Left lung (tissue), 10 donors: ENCODE results near the gene ANO1. TPM values are rescaled to one million over a fixed set of nuclear protein-coding genes. Genes with fewer than 3 reads are reported as not detected.
A peak's percentile ranks its signal among the peaks of the same experiment; 100 is the strongest.
"Not testable (repeated sequence)": the region's sequence is repeated elsewhere in the genome, so short reads cannot be mapped to it uniquely, and the experiment has no call there.

Experiments used
- ATAC-seq: fragments of 200-7000 bp; cut with Tn5 transposase; one replicate; pipeline ENCODE4 v1.9.1; 2020; ENCODE audit warnings: moderate library complexity
- DNase-seq, 4 donors: peaks; one replicate each; pipeline ENCODE4 v3.0.0-alpha.2; 2013 to 2020
- H3K27ac ChIP-seq, 2 donors: fragments of 200-600 bp; sonication (generic) in 1 of 2; one replicate each; pipeline versions ENCODE4 v1.5.0 to v1.8.0; 2020 to 2021
- H3K27me3 ChIP-seq, 2 donors: fragments of 200-600 bp; sonication (generic) in 1 of 2; one replicate each; pipeline versions ENCODE4 v1.5.0 to v1.8.0; 2020 to 2021
- H3K36me3 ChIP-seq, 2 donors: fragments of 200-600 bp; sonication (generic) in 1 of 2; one replicate each; pipeline versions ENCODE4 v1.5.0 to v1.8.0; 2020 to 2021
- H3K4me1 ChIP-seq, 2 donors: fragments of 200-600 bp; one replicate each; pipeline ENCODE4 v1.8.0; 2021
- H3K4me3 ChIP-seq, 2 donors: fragments of 200-600 bp; sonication (generic) in 1 of 2; one replicate each; pipeline versions ENCODE4 v1.5.0 to v1.8.0; 2020 to 2021; ENCODE audit warnings: mild to moderate bottlenecking in 1 of 2
- H3K9me3 ChIP-seq, 2 donors: fragments of 200-600 bp; sonication (generic) in 1 of 2; one replicate each; pipeline versions ENCODE4 v1.5.0 to v1.8.0; 2020 to 2021
- intact Hi-C, 2 donors: fragments of 100-400 bp; cut with DNase I; formaldehyde crosslinking; loops; one replicate each; pipeline versions ENCODE4 v1.11.2 to v1.14.2; 2022
- polyA plus RNA-seq, 6 donors: library from polyadenylated mRNA; unstranded; fragments of 120-200 nt; gene quantifications; one replicate each; pipeline ENCODE4 v1.2.1, GENCODE V29; 2013; ENCODE audit not compliant: insufficient read length in 6 of 6
- total RNA-seq, 2 donors: library from RNA; stranded (reverse); fragmentation: NEBNext Ultra II Directional; extraction: Animal tissue kit (Norgen Biotek cat#: 25700); gene quantifications; one replicate each; pipeline ENCODE4 v1.2.1, GENCODE V29; 2021
- TF ChIP-seq, protein P1 (sequence below), 2 donors: fragments of 200-600 bp; sonication (generic) in 1 of 2; IDR thresholded peaks; one replicate each; pipeline versions ENCODE4 v1.5.0 to v1.8.0; 2021; ENCODE audit warnings: antibody characterized with exemption in 2 of 2
- donor health status: DM: no; HTN: yes; CAD: no.
- donor health status: DM: no; HTN: no; CAD: no.

Gene ANO1
- total and polyA plus RNA-seq, 8 donors: 4.9 to 13.2 (median 7.0) TPM

DNA sequence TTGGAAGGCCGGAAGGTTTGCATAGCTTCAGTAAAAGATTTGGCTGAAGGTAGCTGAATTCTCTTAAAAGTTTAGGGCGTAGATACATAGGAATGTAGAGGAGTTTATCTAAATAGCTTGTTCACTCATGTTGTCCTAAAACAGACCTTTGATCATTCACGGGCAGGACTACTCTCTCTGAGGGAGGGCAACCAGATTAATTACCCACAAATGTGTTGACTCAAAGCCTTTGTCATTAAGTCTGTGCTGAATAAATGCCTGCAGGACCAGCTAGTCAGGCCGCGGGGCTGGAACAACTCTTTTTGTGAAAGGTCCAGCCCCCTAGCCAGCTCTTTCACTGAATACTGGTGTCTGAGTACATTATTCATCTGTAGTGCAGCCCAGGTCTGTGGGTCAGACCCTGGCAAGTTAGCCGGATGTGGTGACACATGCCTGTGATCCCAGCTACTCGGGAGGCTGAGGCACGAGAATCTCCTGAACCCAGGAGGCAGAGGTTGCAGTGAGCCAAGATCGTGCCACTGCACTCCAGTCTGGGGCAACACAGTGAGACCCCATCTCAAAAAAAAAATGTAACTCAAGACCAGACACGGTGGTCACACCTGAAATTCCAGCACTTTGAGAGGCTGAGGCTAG is 122.2 kb downstream of the ANO1 start:
- Histone ChIP-seq H3K27ac (no peak overlapping the region), H3K4me3 (no peak overlapping the region), H3K27me3 (peaks cover 0 to 16% of the 10 kb centered on the region in 2 donors), H3K36me3 (peaks cover 0 to under 1% of the 10 kb centered on the region in 2 donors), H3K9me3 (no peaks in the 10 kb centered on the region), H3K4me1 (peaks cover 10 to 26% of the 10 kb centered on the region in 2 donors)
- DNase-seq (no peak), ATAC-seq (no peak)
- TF ChIP-seq, protein P1, sequence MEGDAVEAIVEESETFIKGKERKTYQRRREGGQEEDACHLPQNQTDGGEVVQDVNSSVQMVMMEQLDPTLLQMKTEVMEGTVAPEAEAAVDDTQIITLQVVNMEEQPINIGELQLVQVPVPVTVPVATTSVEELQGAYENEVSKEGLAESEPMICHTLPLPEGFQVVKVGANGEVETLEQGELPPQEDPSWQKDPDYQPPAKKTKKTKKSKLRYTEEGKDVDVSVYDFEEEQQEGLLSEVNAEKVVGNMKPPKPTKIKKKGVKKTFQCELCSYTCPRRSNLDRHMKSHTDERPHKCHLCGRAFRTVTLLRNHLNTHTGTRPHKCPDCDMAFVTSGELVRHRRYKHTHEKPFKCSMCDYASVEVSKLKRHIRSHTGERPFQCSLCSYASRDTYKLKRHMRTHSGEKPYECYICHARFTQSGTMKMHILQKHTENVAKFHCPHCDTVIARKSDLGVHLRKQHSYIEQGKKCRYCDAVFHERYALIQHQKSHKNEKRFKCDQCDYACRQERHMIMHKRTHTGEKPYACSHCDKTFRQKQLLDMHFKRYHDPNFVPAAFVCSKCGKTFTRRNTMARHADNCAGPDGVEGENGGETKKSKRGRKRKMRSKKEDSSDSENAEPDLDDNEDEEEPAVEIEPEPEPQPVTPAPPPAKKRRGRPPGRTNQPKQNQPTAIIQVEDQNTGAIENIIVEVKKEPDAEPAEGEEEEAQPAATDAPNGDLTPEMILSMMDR (IDR thresholded peaks at IDR 0.05): no peak
- intact Hi-C loops: no loop called here

DNA sequence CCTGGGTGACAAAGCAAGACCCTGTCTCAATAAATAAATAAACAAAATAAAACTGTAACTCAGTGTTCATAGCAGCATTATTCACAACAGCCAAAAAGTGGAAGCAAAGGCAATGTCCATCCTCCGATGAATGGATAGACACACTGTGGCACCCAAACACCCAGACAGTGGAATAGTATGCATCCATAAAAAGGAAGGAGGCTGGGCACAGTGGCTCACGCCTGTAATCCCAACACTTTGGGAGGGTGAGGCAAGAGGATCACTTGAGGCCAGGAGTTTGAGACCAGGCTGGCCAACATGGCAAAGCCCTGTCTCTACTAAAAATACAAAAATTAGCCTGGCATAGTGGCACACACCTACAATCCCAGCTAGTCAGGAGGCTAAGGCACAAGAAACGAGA is 122.9 kb downstream of the ANO1 start:
- H3K27ac ChIP-seq, H3K4me3 ChIP-seq, H3K9me3 ChIP-seq, ATAC-seq, H3K36me3 ChIP-seq, H3K27me3 ChIP-seq, DNase-seq, intact Hi-C loops: not testable (repeated sequence)
- H3K4me1 ChIP-seq: peaks cover 10 to 33% of the 10 kb centered on the region in 2 donors

DNA sequence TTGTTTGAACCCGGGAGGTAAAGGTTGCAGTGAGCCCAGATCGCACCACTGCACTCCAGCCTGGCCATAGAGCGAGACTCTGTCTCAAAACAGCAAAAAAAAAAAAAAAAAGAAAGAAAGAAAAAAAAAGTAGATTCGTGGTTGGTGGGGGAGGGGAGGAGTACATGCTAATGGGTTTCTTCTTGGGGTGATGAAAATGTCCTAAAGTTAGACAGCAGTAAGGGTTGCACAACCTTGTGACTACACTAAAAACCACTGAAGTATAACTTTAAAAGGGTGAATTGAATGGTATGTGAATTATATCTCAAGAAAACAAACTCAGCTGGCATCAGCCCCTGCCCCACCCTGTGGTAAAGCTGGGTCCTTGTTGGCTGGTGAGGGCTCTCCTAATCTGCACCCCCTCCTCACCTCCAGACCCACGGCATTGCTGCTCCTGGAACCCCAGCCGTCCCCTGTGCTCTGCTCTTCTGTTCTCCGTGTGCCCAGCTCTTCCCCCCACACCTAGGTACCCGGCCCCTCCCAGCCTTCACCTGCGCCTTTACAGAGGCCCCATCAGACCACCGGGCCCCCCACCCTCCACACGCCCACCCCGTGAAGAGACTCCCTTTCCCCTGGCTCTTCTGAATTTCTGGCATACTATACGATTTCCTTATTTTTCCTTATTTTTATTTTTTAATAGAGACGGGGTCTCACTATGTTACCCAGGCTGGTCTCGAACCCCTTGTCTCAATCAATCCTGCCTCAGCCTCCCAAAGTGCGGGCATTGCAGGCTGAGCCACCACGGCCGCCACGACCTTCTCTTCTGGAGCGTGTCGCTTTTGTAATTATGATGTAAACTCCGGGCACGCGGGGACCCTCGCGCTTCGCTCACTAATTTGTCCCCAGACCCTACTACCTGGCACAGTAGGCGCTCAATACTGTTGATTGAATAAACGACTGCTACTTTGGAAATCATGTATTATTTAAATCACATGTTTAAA is 124.1 kb downstream of the ANO1 start:
- Histone ChIP-seq H3K4me3 (peak overlapping the region; percentile 99), H3K27ac (peak overlapping the region; percentile 94 to 99), H3K36me3 (peaks cover 0 to 19% of the 10 kb centered on the region in 2 donors), H3K27me3 (peaks cover 0 to 10% of the 10 kb centered on the region in 2 donors), H3K9me3 (no peaks in the 10 kb centered on the region), H3K4me1 (peaks cover 10 to 39% of the 10 kb centered on the region in 2 donors)
- intact Hi-C loops: no loop called here
- no peak for DNase-seq
- TF ChIP-seq, protein P1 (IDR thresholded peaks at IDR 0.05): no peak
- no peak for ATAC-seq

DNA sequence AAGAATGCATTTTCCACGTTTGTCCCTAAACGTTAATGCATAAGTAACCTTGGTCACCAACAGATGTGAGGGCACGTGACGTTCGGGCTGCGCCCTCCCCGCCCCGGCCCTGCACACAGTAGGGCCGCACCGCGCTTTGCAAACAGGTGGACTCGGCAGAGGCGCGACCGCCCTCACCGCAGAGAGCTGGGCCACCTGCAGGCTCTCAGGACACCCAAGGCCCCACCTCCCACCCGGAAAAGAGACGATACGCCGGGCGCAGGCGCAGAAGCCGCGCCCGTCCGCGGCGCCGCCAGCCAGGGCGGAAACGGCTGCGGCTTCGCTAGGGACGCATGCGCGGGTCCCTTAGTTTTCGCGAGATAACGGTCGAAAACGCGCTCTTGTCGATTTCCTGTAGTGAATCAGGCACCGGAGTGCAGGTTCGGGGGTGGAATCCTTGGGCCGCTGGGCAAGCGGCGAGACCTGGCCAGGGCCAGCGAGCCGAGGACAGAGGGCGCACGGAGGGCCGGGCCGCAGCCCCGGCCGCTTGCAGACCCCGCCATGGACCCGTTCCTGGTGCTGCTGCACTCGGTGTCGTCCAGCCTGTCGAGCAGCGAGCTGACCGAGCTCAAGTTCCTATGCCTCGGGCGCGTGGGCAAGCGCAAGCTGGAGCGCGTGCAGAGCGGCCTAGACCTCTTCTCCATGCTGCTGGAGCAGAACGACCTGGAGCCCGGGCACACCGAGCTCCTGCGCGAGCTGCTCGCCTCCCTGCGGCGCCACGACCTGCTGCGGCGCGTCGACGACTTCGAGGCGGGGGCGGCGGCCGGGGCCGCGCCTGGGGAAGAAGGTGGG is 125.0 kb downstream of the ANO1 start, which contains the start of gene FADD:
FADD (plus strand) TSS at position 377 of the 831 bp plus-strand sequence; CDS start at position 541, 164 bp downstream.
- Histone ChIP-seq H3K36me3 (peaks cover 0 to 29% of the 10 kb centered on the region in 2 donors), H3K4me3 (peak within 1 kb of the TSS; percentile 99), H3K27ac (peak within 1 kb of the TSS; percentile 94 to 99), H3K4me1 (peaks cover 10 to 49% of the 10 kb centered on the region in 2 donors), H3K27me3 (peaks cover 0 to 10% of the 10 kb centered on the region in 2 donors), H3K9me3 (no peaks in the 10 kb centered on the region)
- intact Hi-C loops: no loop called here
- DNase-seq: peak; percentile 90 to 97 (median 93)
- TF ChIP-seq, protein P1 (IDR thresholded peaks at IDR 0.05): no peak
- ATAC-seq: peak; percentile 79

DNA sequence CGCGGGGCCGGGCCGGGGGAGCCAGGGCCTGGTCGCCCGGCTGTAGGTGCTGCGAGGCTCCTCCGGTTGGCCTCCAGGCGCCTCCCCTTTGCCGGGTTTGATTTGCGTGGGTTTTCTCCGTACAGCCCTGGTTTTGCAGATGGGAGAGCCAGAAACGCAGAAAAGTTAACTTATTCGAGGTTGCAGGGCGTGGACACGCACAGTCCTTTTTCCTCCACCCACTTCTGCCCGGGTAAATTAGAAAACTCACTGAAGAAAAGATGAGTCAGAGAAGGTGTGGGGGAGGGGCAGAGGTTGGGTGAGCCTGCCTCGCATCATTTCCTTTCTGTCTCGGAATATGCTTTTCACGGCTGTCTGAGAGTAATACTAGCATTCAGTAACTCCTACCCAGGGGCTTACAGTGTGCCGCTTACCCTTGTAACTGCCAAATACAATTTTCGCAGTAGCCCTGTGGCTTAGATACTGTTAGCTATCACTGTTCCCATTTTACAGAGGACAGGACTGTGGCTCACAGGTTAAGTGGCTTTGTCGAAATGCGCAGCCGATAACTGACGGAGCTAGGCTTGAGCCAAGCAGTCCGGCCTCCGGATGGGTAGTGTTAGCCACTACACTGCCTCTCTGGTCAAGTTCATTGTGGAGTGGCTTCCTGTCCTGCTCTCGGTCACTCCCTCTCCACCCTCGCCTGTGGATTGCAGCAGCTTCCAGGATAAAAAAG is 125.8 kb downstream of the ANO1 start:
- peaks cover 10 to 49% of the 10 kb centered on the region in 2 donors for H3K4me1 ChIP-seq
- no peaks in the 10 kb centered on the region for H3K9me3 ChIP-seq
- intact Hi-C loops: no loop called here
- peak in 2 of 4 donors; percentile 29 to 67 for DNase-seq
- H3K27ac ChIP-seq: peak overlapping the region; percentile 94 to 99
- peaks cover 0 to 36% of the 10 kb centered on the region in 2 donors for H3K36me3 ChIP-seq
- ATAC-seq: peak; percentile 67
- TF ChIP-seq, protein P1 (IDR thresholded peaks at IDR 0.05): no peak
- peak overlapping the region; percentile 99 for H3K4me3 ChIP-seq
- peaks cover 0 to 10% of the 10 kb centered on the region in 2 donors for H3K27me3 ChIP-seq
